GM12878 (cell line): ENCODE data around the gene SRXN1. TPM values are rescaled to one million over a fixed set of nuclear protein-coding genes. Genes with fewer than 3 reads are reported as not detected.

ENCODE experiments used
- ATAC-seq: fragments of 200-7000 bp; cut with Tn5 transposase; 3 replicates; pipeline ENCODE4 v1.9.1; 2020; ENCODE audit warnings: mild to moderate bottlenecking, moderate library complexity
- BruUV-seq: library from RNA; stranded (reverse); fragments of 400-500 nt; replicated peaks from 2 replicates; lab custom pipeline; 2021; lab: Mats Ljungman, UMichigan
- CTCF ChIA-PET: fragments of 300-600 bp; sonication (Branson Sonifier 250); formaldehyde crosslinking; extraction: SDS; loops from one replicate; lab custom pipeline; 2021; ENCODE audit warnings: inconsistent platforms; lab: Yijun Ruan, JAX
- POLR2A ChIA-PET: fragments of 350-600 bp; formaldehyde crosslinking; extraction: SDS; loops from one replicate; lab custom pipeline; 2021; ENCODE audit warnings: inconsistent platforms; lab: Charles Lee
- RAD21 ChIA-PET: fragments of 300-600 bp; sonication (Branson Sonifier 250); formaldehyde crosslinking; loops from one replicate; lab custom pipeline; 2023; ENCODE audit warnings: antibody characterized with exemption; ENCODE audit not compliant: unreplicated experiment; lab: Charles Lee
- SMC1A ChIA-PET: fragments of 300-600 bp; sonication (Branson Sonifier 250); formaldehyde crosslinking; loops from one replicate; lab custom pipeline; 2023; ENCODE audit not compliant: unreplicated experiment, uncharacterized antibody; lab: Charles Lee
- DNase-seq: peaks from one replicate; pipeline ENCODE4 v3.0.0-alpha.2; 2011; ENCODE audit warnings: low read depth, low spot score
- FAIRE-seq: peaks from 3 replicates; lab custom pipeline; 2011; peaks lifted over from hg19 to GRCh38; lab: Jason Lieb, UNC
- H2AFZ ChIP-seq: 2 replicates; pipeline ENCODE4 v1.6.0; 2011; ENCODE audit warnings: low read depth, low read length, control low read depth; ENCODE audit not compliant: control insufficient read depth
- H3K27ac ChIP-seq: 2 replicates; pipeline ENCODE4 v1.5.1; 2011; ENCODE audit warnings: control low read depth; ENCODE audit not compliant: control insufficient read depth, insufficient read depth
- H3K27me3 ChIP-seq, 2 experiments: replicated peaks in 1 of 2; 2 replicates each; pipeline versions ENCODE4 v1.6.0 to v1.6.1; 2011; ENCODE audit warnings: low read length in 1 of 2; ENCODE audit not compliant: control insufficient read depth in 2 of 2, insufficient read depth in 2 of 2
- H3K36me3 ChIP-seq, 2 experiments: 2 replicates each; pipeline ENCODE4 v1.5.1; 2011; ENCODE audit warnings: low read length in 1 of 2; ENCODE audit not compliant: control insufficient read depth in 2 of 2, insufficient read depth in 2 of 2
- H3K4me1 ChIP-seq: 2 replicates; pipeline ENCODE4 v1.6.1; 2011; ENCODE audit warnings: mild to moderate bottlenecking, low read length, moderate library complexity, mixed read lengths; ENCODE audit not compliant: control insufficient read depth, insufficient read depth
- H3K4me2 ChIP-seq: 2 replicates; pipeline ENCODE4 v1.6.0; 2011; ENCODE audit warnings: control low read depth; ENCODE audit not compliant: control insufficient read depth, insufficient read depth
- H3K4me3 ChIP-seq: fragments of 200-600 bp; sonication (generic); 2 replicates; pipeline ENCODE4 v1.5.1; 2016
- H3K79me2 ChIP-seq: 2 replicates; pipeline ENCODE4 v1.6.0; 2011; ENCODE audit warnings: low read length; ENCODE audit not compliant: control insufficient read depth, insufficient read depth
- H3K9ac ChIP-seq: 2 replicates; pipeline ENCODE4 v1.8.0; 2011; ENCODE audit warnings: low read length, control low read depth, mixed read lengths; ENCODE audit not compliant: control insufficient read depth, insufficient read depth
- H3K9me3 ChIP-seq: replicated peaks from 3 replicates; pipeline ENCODE4 v1.5.1; 2011; ENCODE audit warnings: mild to moderate bottlenecking, low read length; ENCODE audit not compliant: control insufficient read depth, insufficient read depth
- H4K20me1 ChIP-seq: 2 replicates; pipeline ENCODE4 v1.6.0; 2011; ENCODE audit not compliant: control insufficient read depth, insufficient read depth
- BRCA1 ChIP-seq: IDR thresholded peaks from 2 replicates; pipeline ENCODE4 v1.6.1; 2011; ENCODE audit warnings: low read depth, low read length, improper control_type of control experiment
- CEBPB ChIP-seq, 2 experiments: fragments of 150-350 bp in 1 of 2; IDR thresholded peaks; 2 replicates each; pipeline ENCODE4 v1.6.1; 2012 to 2014; ENCODE audit warnings: low read depth in 2 of 2, low read length in 2 of 2, borderline replicate concordance in 1 of 2, inconsistent platforms in 1 of 2
- EED ChIP-seq: sonication (generic); IDR thresholded peaks from 2 replicates; pipeline ENCODE4 v1.6.1; 2016; ENCODE audit warnings: antibody characterized with exemption, low read depth
- HDAC2 ChIP-seq: fragments of 200-600 bp; sonication (generic); IDR thresholded peaks from 2 replicates; pipeline ENCODE4 v1.6.1; 2017
- JUND ChIP-seq: IDR thresholded peaks from 2 replicates; pipeline ENCODE4 v1.6.1; 2012; ENCODE audit warnings: low read depth, mild to moderate bottlenecking, low read length, improper control_type of control experiment, moderate library complexity
- KAT2A ChIP-seq: conservative IDR thresholded peaks from 2 replicates; pipeline ENCODE4 v1.6.1; 2011; ENCODE audit warnings: low read depth, low read length; ENCODE audit not compliant: control insufficient read depth
- MTA2 ChIP-seq: fragments of 450-650 bp; IDR thresholded peaks from 2 replicates; pipeline ENCODE4 v1.6.1; 2016; ENCODE audit warnings: low read depth, mild to moderate bottlenecking, moderate library complexity
- MTA3 ChIP-seq: IDR thresholded peaks from 2 replicates; pipeline ENCODE4 v1.6.1; 2012; ENCODE audit warnings: low read length, inconsistent platforms, borderline replicate concordance
- ZNF274 ChIP-seq: IDR thresholded peaks from one replicate; pipeline ENCODE4 v1.8.0; 2011; ENCODE audit not compliant: insufficient read length, insufficient read depth
- WGBS: methylation state at CpG from one replicate; pipeline ENCODE4 v1.1.6; 2016; ENCODE audit warnings: low lambda C conversion rate; ENCODE audit not compliant: insufficient replicate concordance, insufficient coverage; ENCODE audit errors: missing lambda C conversion rate; 5-methylcytosine and 5-hydroxymethylcytosine counted together
- in situ Hi-C: fragments of 300-500 bp; cut with MboI; formaldehyde crosslinking; loops from 9 replicates; pipeline ENCODE4 v1.14.3; 2018; ENCODE audit warnings: mixed read lengths
- intact Hi-C: fragments of 100-400 bp; cut with micrococcal nuclease; formaldehyde crosslinking; loops from one replicate; pipeline ENCODE4 v1.14.2; 2022; ENCODE audit not compliant: unreplicated experiment
- polyA plus RNA-seq, 11 experiments: library from polyadenylated mRNA; depleted of rRNA in 4 of 11; unstranded in 6 of 11; stranded (reverse) in 5 of 11; fragments of >200 nt; fragmentation: Nextera tagmentation in 4 of 11; fragmentation: Illumina TruSeq in 1 of 11; extraction: Ambion mirVana in 4 of 11; extraction: Trizol in 1 of 11; gene quantifications; 1 replicate in 1 of 11; 2 replicates in 10 of 11; pipeline versions ENCODE4 v1.2.1 to v1.2.3, GENCODE V29; 2011 to 2016; ENCODE audit warnings: inconsistent platforms in 2 of 11, missing spikeins in 2 of 11, low read depth in 1 of 11
- total RNA-seq, 4 experiments: library from RNA; depleted of rRNA in 3 of 4; stranded (reverse); fragments of >200 nt in 3 of 4; fragmentation: Illumina TruSeq in 1 of 4; extraction: Trizol in 1 of 4; gene quantifications; 2 replicates each; pipeline versions ENCODE4 v1.2.1 to v1.2.3, GENCODE V29; 2013 to 2021
- TF ChIP-seq, protein P1 (sequence below): fragments of 450-650 bp; IDR thresholded peaks from 2 replicates; pipeline ENCODE4 v1.6.1; 2017; ENCODE audit warnings: low read depth, mild to moderate bottlenecking, moderate library complexity
- TF ChIP-seq, protein P2 (sequence below): fragments of 450-650 bp; IDR thresholded peaks from 2 replicates; pipeline ENCODE4 v1.6.1; 2017; ENCODE audit warnings: mild to moderate bottlenecking
- TF ChIP-seq, protein P3 (sequence below): fragments of 450-650 bp; formaldehyde crosslinking; IDR thresholded peaks from 2 replicates; pipeline ENCODE4 v1.4.0; 2020; ENCODE audit warnings: mild to moderate bottlenecking, moderate library complexity

Gene SRXN1
- total and polyA plus RNA-seq, 10 of the 15 experiments (the other 5 are each of a cell fraction or from before 2014, with no cell fraction given): 4.1 to 20.5 (median 15.6) TPM

DNA sequence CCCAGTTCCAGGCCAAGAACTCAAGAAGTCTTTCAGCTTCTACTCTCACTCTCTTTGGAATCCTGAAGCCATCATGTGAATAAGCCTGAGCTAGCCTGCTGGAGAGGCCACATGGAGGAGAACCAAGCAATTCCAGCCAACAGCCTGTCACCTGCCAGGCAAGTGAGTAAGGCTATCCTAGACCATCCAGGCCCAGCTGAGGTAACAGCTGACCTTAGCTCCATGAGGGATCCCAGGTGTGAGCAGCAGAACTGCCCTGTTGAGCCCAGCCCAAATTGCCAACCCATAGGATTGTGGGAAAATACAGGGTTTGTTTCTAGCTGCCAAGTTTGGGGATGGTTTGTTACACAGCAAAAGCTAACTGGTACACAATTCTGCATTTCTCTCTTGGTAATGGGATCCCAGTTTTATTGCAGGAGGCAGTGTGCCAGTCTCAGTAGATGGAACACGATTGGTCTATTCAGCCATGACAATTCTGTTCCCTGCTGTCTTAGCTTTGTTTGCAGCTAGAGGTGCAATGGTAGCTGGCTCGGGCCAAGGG, 5.5 kb downstream of the SRXN1 start:
- SMC1A ChIA-PET: interaction anchor here (1.4 to 5.2 kb wide), 3 partner anchors 11 to 86 kb away, joined by 3 to 75 read pairs (median 8); no protein-coding TSS in a partner anchor
- Histone ChIP-seq H3K36me3 (peaks cover 0 to 4% of the 10 kb centered on the region in 2 experiments; a peak in 3 of 4 replicates), H4K20me1 (no peaks in the 10 kb centered on the region), H3K9ac (no peak overlapping the region), H3K79me2 (peaks cover 10% of the 10 kb centered on the region), H3K4me1 (peaks cover 6% of the 10 kb centered on the region; the same call in 1 of the 2 replicates), H3K27ac (no peak overlapping the region), H3K4me3 (no peak overlapping the region), H3K4me2 (no peak overlapping the region), H2AFZ (no peak overlapping the region), H3K27me3 (no peaks in the 10 kb centered on the region), H3K9me3 (no peaks in the 10 kb centered on the region)
- 96% methylated on average over 2 of the region's 2 CpGs for WGBS
- no peak for TF ChIP-seq EED
- TF ChIP-seq BRCA1: no peak
- no peak for TF ChIP-seq JUND
- TF ChIP-seq HDAC2: no peak
- TF ChIP-seq, protein P1, sequence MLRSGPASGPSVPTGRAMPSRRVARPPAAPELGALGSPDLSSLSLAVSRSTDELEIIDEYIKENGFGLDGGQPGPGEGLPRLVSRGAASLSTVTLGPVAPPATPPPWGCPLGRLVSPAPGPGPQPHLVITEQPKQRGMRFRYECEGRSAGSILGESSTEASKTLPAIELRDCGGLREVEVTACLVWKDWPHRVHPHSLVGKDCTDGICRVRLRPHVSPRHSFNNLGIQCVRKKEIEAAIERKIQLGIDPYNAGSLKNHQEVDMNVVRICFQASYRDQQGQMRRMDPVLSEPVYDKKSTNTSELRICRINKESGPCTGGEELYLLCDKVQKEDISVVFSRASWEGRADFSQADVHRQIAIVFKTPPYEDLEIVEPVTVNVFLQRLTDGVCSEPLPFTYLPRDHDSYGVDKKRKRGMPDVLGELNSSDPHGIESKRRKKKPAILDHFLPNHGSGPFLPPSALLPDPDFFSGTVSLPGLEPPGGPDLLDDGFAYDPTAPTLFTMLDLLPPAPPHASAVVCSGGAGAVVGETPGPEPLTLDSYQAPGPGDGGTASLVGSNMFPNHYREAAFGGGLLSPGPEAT: no peak
- TF ChIP-seq MTA3: no peak
- no peak for TF ChIP-seq CEBPB (IDR thresholded peaks at IDR 0.05; ENCODE audit: borderline replicate concordance in 1 of 2, low read depth in 2 of 2, low read length in 2 of 2)
- TF ChIP-seq, protein P2, sequence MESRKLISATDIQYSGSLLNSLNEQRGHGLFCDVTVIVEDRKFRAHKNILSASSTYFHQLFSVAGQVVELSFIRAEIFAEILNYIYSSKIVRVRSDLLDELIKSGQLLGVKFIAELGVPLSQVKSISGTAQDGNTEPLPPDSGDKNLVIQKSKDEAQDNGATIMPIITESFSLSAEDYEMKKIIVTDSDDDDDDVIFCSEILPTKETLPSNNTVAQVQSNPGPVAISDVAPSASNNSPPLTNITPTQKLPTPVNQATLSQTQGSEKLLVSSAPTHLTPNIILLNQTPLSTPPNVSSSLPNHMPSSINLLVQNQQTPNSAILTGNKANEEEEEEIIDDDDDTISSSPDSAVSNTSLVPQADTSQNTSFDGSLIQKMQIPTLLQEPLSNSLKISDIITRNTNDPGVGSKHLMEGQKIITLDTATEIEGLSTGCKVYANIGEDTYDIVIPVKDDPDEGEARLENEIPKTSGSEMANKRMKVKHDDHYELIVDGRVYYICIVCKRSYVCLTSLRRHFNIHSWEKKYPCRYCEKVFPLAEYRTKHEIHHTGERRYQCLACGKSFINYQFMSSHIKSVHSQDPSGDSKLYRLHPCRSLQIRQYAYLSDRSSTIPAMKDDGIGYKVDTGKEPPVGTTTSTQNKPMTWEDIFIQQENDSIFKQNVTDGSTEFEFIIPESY: no peak
- TF ChIP-seq MTA2: no peak
- TF ChIP-seq KAT2A: no peak
- TF ChIP-seq, protein P3, sequence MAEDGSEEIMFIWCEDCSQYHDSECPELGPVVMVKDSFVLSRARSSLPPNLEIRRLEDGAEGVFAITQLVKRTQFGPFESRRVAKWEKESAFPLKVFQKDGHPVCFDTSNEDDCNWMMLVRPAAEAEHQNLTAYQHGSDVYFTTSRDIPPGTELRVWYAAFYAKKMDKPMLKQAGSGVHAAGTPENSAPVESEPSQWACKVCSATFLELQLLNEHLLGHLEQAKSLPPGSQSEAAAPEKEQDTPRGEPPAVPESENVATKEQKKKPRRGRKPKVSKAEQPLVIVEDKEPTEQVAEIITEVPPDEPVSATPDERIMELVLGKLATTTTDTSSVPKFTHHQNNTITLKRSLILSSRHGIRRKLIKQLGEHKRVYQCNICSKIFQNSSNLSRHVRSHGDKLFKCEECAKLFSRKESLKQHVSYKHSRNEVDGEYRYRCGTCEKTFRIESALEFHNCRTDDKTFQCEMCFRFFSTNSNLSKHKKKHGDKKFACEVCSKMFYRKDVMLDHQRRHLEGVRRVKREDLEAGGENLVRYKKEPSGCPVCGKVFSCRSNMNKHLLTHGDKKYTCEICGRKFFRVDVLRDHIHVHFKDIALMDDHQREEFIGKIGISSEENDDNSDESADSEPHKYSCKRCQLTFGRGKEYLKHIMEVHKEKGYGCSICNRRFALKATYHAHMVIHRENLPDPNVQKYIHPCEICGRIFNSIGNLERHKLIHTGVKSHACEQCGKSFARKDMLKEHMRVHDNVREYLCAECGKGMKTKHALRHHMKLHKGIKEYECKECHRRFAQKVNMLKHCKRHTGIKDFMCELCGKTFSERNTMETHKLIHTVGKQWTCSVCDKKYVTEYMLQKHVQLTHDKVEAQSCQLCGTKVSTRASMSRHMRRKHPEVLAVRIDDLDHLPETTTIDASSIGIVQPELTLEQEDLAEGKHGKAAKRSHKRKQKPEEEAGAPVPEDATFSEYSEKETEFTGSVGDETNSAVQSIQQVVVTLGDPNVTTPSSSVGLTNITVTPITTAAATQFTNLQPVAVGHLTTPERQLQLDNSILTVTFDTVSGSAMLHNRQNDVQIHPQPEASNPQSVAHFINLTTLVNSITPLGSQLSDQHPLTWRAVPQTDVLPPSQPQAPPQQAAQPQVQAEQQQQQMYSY: no peak
- no peak for TF ChIP-seq ZNF274
- POLR2A ChIA-PET: no interaction called here
- TSS peak; percentile 42 for BruUV-seq
- ATAC-seq (no peak), DNase-seq (no peak), FAIRE-seq (no peak)
- RAD21 ChIA-PET: interaction anchor here (1.4 to 4.3 kb wide), 2 partner anchors 85 to 87 kb away, joined by 5 to 29 read pairs; no protein-coding TSS in a partner anchor
- in situ Hi-C loops (loop anchor here (5.0 kb wide), 2 partner anchors 85 to 295 kb away; no protein-coding TSS in a partner anchor), intact Hi-C loops (no loop called here)
- CTCF ChIA-PET: interaction anchor here (0.8 to 7.5 kb wide), 8 partner anchors 10 to 293 kb away, joined by 3 to 190 read pairs (median 30); partner anchors contain the start of gene CSNK2A1
